HEK293 (cell line): Measurements from ENCODE around the gene NAPSA.
A peak's percentile ranks its signal among the peaks of the same experiment; 100 is the strongest.

Experiments used
- BCL11B ChIP-seq: fragments of 450-650 bp; formaldehyde crosslinking; IDR thresholded peaks from 2 replicates; pipeline ENCODE4 v1.5.1; 2016; ENCODE audit warnings: low read depth, missing biosample characterization, missing genetic modification characterization
- EGR2 ChIP-seq: fragments of 450-650 bp; formaldehyde crosslinking; IDR thresholded peaks from 2 replicates; pipeline ENCODE4 v1.5.1; 2016; ENCODE audit warnings: low read depth, missing biosample characterization, missing genetic modification characterization
- GLI2 ChIP-seq: fragments of 450-650 bp; formaldehyde crosslinking; IDR thresholded peaks from 2 replicates; pipeline ENCODE4; 2017; ENCODE audit warnings: missing biosample characterization, missing genetic modification characterization, low read depth, borderline replicate concordance
- HOXD13 ChIP-seq: sonication (generic); formaldehyde crosslinking; IDR thresholded peaks from 2 replicates; pipeline ENCODE4 v1.8.0; 2022; ENCODE audit warnings: missing genetic modification reagents, borderline replicate concordance
- KLF10 ChIP-seq: fragments of 450-650 bp; IDR thresholded peaks from 2 replicates; pipeline ENCODE4 v1.5.1; 2018; ENCODE audit warnings: missing biosample characterization, mild to moderate bottlenecking, missing genetic modification characterization
- OVOL3 ChIP-seq: fragments of 450-650 bp; formaldehyde crosslinking; IDR thresholded peaks from 2 replicates; pipeline ENCODE4 v1.5.1; 2016; ENCODE audit warnings: missing biosample characterization, missing genetic modification characterization
- PRDM1 ChIP-seq: fragments of 450-650 bp; formaldehyde crosslinking; IDR thresholded peaks from 2 replicates; pipeline ENCODE4; 2016; ENCODE audit warnings: missing biosample characterization, missing genetic modification characterization
- PRDM10 ChIP-seq: fragments of 450-650 bp; formaldehyde crosslinking; IDR thresholded peaks from 2 replicates; pipeline ENCODE4 v1.5.1; 2016; ENCODE audit warnings: missing biosample characterization, missing genetic modification characterization
- TCF7L2 ChIP-seq: IDR thresholded peaks from 2 replicates; pipeline ENCODE4 v1.6.1; 2011; ENCODE audit warnings: low read depth, mild to moderate bottlenecking, inconsistent platforms, low read length, moderate library complexity, borderline replicate concordance
- ZBTB11 ChIP-seq: fragments of 450-650 bp; formaldehyde crosslinking; conservative IDR thresholded peaks from 2 replicates; pipeline ENCODE4 v1.5.1; 2016; ENCODE audit warnings: low read depth, missing biosample characterization, missing genetic modification characterization
- ZBTB44 ChIP-seq: fragments of 450-650 bp; IDR thresholded peaks from 2 replicates; pipeline ENCODE4 v1.5.1; 2018; ENCODE audit warnings: missing biosample characterization, mild to moderate bottlenecking, missing genetic modification characterization
- ZBTB48 ChIP-seq: fragments of 450-650 bp; formaldehyde crosslinking; IDR thresholded peaks from 2 replicates; pipeline ENCODE4 v1.5.1; 2016; ENCODE audit warnings: missing biosample characterization, missing genetic modification characterization
- ZFHX2 ChIP-seq: fragments of 450-650 bp; formaldehyde crosslinking; conservative IDR thresholded peaks from 2 replicates; pipeline ENCODE4 v1.5.1; 2016; ENCODE audit warnings: missing biosample characterization, missing genetic modification characterization
- ZNF112 ChIP-seq: fragments of 450-650 bp; formaldehyde crosslinking; IDR thresholded peaks from 2 replicates; pipeline ENCODE4 v1.5.0; 2017; ENCODE audit warnings: missing biosample characterization, missing genetic modification characterization
- ZNF114 ChIP-seq: fragments of 450-650 bp; formaldehyde crosslinking; IDR thresholded peaks from 2 replicates; pipeline ENCODE4 v1.5.0; 2017; ENCODE audit warnings: missing biosample characterization, missing genetic modification characterization
- ZNF223 ChIP-seq: fragments of 450-650 bp; formaldehyde crosslinking; IDR thresholded peaks from 2 replicates; pipeline ENCODE4 v1.5.1; 2016; ENCODE audit warnings: missing biosample characterization, missing genetic modification characterization
- ZNF239 ChIP-seq: fragments of 450-650 bp; formaldehyde crosslinking; IDR thresholded peaks from 2 replicates; pipeline ENCODE4 v1.5.1; 2016; ENCODE audit warnings: missing biosample characterization, missing genetic modification characterization
- ZNF292 ChIP-seq: fragments of 450-650 bp; formaldehyde crosslinking; IDR thresholded peaks from 2 replicates; pipeline ENCODE4 v1.5.1; 2016; ENCODE audit warnings: low read depth, missing biosample characterization, missing genetic modification characterization, borderline replicate concordance
- ZNF416 ChIP-seq: fragments of 450-650 bp; formaldehyde crosslinking; IDR thresholded peaks from 2 replicates; pipeline ENCODE4 v1.5.1; 2016; ENCODE audit warnings: missing biosample characterization, missing genetic modification characterization
- ZNF48 ChIP-seq: fragments of 450-650 bp; formaldehyde crosslinking; IDR thresholded peaks from 2 replicates; pipeline ENCODE4 v1.5.1; 2016; ENCODE audit warnings: missing biosample characterization, missing genetic modification characterization
- ZNF488 ChIP-seq: fragments of 450-650 bp; formaldehyde crosslinking; IDR thresholded peaks from 2 replicates; pipeline ENCODE4 v1.5.1; 2016; ENCODE audit warnings: missing biosample characterization, missing genetic modification characterization
- ZNF529 ChIP-seq: fragments of 450-650 bp; formaldehyde crosslinking; IDR thresholded peaks from 2 replicates; pipeline ENCODE4 v1.5.1; 2017; ENCODE audit warnings: missing genetic modification characterization, missing biosample characterization; ENCODE audit not compliant: insufficient replicate concordance
- ZNF560 ChIP-seq: fragments of 450-650 bp; formaldehyde crosslinking; IDR thresholded peaks from 2 replicates; pipeline ENCODE4 v1.5.1; 2017; ENCODE audit warnings: missing biosample characterization, missing genetic modification characterization, borderline replicate concordance
- ZSCAN30 ChIP-seq: fragments of 450-650 bp; IDR thresholded peaks from 2 replicates; pipeline ENCODE4 v1.5.1; 2018; ENCODE audit warnings: missing biosample characterization, mild to moderate bottlenecking, missing genetic modification characterization, moderate library complexity
- TF ChIP-seq, protein P1 (sequence below): fragments of 450-650 bp; formaldehyde crosslinking; IDR thresholded peaks from 2 replicates; pipeline ENCODE4 v1.5.1; 2016; ENCODE audit warnings: missing biosample characterization, missing genetic modification characterization
- TF ChIP-seq, protein P2 (sequence below): fragments of 450-650 bp; formaldehyde crosslinking; IDR thresholded peaks from 2 replicates; pipeline ENCODE4 v1.5.1; 2016; ENCODE audit warnings: missing biosample characterization, missing genetic modification characterization

Gene NAPSA

GRCh38 chr19:50406156-50406820 is 40.8 kb upstream of the NAPSA start (continued):
- no peak for TF ChIP-seq PRDM10 (tag by site-specific recombination)
- no peak for TF ChIP-seq ZBTB11 (tag by site-specific recombination)
- no peak for TF ChIP-seq OVOL3 (tag by site-specific recombination)
- no peak for TF ChIP-seq ZNF114
- TF ChIP-seq ZNF223 (tag by site-specific recombination), result no peak
- no peak for TF ChIP-seq ZNF292 (tag by site-specific recombination)
- TF ChIP-seq ZSCAN30 (tag by site-specific recombination), result no peak
- no peak for TF ChIP-seq KLF10 (tag by site-specific recombination)
- no peak for TF ChIP-seq PRDM1 (tag by site-specific recombination)
- TF ChIP-seq GLI2 (tag by site-specific recombination), result no peak
- TF ChIP-seq, protein P1, sequence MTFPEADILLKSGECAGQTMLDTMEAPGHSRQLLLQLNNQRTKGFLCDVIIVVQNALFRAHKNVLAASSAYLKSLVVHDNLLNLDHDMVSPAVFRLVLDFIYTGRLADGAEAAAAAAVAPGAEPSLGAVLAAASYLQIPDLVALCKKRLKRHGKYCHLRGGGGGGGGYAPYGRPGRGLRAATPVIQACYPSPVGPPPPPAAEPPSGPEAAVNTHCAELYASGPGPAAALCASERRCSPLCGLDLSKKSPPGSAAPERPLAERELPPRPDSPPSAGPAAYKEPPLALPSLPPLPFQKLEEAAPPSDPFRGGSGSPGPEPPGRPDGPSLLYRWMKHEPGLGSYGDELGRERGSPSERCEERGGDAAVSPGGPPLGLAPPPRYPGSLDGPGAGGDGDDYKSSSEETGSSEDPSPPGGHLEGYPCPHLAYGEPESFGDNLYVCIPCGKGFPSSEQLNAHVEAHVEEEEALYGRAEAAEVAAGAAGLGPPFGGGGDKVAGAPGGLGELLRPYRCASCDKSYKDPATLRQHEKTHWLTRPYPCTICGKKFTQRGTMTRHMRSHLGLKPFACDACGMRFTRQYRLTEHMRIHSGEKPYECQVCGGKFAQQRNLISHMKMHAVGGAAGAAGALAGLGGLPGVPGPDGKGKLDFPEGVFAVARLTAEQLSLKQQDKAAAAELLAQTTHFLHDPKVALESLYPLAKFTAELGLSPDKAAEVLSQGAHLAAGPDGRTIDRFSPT (tag by site-specific recombination), result 0 out of 2 replicates have a peak, but pooled peaks have one; percentile 22
- TF ChIP-seq ZNF529 (tag by site-specific recombination), result no peak
- TF ChIP-seq ZNF416 (tag by site-specific recombination), result no peak
- no peak for TF ChIP-seq ZNF488 (tag by site-specific recombination)
- no peak for TF ChIP-seq ZBTB48
- no peak for TF ChIP-seq ZNF48
- no peak for TF ChIP-seq ZNF112 (tag by site-specific recombination)
- no peak for TF ChIP-seq ZNF239 (tag by site-specific recombination)
- TF ChIP-seq BCL11B, result peak; percentile 100
- TF ChIP-seq EGR2, result peak; percentile 44; the same call in 1 of the 2 replicates
- TF ChIP-seq HOXD13 (CRISPR knock-in tag), result no peak
- TF ChIP-seq ZBTB44 (tag by site-specific recombination), result no peak
- TF ChIP-seq, protein P2, sequence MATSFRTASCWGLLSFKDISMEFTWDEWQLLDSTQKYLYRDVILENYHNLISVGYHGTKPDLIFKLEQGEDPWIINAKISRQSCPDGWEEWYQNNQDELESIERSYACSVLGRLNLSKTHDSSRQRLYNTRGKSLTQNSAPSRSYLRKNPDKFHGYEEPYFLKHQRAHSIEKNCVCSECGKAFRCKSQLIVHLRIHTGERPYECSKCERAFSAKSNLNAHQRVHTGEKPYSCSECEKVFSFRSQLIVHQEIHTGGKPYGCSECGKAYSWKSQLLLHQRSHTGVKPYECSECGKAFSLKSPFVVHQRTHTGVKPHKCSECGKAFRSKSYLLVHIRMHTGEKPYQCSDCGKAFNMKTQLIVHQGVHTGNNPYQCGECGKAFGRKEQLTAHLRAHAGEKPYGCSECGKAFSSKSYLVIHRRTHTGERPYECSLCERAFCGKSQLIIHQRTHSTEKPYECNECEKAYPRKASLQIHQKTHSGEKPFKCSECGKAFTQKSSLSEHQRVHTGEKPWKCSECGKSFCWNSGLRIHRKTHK (tag by site-specific recombination), result no peak
- no peak for TF ChIP-seq ZNF560 (tag by site-specific recombination)
- TF ChIP-seq ZFHX2, result peak; percentile 42; the same call in 1 of the 2 replicates
- TF ChIP-seq TCF7L2, result no peak
